NCI-H1092 treated with DMSO at 0.1 percent for 48 hours (cell line): ENCODE results near the gene NPAS3.
A peak's percentile ranks its signal among the peaks of the same experiment; 100 is the strongest.

Experiments
- DNase-seq: peaks from one replicate; lab custom pipeline; 2025; lab: John Stamatoyannopoulos, UW

NPAS3 gene

DNA sequence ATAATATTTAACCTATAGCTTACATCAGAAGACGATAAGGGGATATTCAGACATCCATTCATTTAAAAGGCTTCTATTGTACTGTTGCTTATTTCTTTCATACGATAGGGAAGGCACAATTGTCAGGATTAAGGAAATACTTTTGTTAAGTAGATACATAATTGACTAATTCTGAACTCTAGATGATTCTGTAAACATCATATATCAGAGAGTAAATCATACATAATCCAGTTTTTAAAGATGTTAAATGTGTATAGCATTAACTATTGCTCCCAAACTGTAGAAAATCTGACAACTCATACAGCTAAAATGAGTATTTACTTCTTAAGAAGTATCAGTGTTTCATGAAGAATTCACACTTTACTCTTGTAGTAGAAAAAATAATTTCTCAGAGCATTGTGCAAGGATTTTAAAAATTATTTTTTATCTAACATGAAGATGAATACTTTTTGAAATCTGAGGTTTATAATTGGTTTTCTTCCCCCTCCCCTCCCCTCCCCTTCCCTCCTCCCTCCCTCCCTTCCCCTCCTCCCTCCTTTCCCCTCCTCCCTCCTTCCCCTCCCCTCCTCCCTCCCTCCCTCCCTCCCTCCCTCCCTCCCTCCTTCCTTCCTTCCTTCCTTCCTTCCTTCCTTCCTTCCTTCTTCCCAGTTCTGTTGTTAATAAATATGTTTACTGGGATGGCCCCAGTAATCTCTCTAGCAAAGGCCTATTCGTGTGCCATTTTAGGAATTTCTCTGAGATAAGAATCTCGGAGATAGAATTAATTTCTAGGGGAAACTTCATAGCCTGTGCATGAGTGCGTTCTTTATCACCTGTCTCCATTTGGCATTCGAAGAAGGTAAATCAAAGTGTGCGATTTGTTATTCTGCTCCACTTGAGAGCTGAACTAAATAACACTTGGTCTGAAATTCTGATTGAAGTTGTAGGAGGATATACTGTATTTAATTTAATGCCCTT is 2.3 kb downstream of the NPAS3 start:
- no peak for DNase-seq

DNA sequence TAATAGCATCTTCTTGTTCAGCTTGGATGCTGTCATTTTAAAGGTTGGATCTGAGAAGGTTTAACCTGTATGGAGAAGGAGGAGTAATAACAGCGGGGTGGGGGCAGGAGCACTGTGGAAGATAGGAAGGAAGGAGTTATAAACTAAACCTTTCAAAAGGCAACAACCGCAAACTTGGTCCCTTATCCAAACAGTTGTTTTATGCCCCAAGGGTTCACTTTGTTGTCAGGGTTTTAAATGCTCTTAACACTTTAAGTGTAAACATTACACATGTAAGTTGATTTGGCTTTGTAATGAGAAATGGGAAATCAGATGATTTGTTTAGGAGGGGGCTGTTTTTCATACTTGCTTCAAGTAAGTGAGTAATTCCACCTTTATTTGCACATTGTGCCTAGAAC is 3.0 kb downstream of the NPAS3 start:
- DNase-seq, result no peak

DNA sequence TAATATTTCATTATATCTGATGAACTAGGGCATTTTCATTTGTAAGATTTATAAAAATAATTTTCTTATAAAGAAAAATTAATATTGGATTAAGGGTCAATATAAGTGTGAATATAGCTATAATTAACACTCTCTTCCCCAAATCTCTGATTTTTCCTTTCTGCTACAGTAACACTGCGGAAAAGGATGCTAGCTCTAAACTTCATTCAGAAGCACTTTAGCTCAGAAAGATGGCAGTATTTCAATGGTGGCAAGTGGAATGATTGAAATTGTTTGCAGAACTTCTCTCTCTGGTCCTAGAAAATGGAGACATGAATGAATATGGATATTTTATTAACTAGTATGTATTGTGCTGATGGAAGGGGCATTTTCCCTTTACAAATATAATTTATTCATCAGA is 8.4 kb downstream of the NPAS3 start:
- no peak for DNase-seq

DNA sequence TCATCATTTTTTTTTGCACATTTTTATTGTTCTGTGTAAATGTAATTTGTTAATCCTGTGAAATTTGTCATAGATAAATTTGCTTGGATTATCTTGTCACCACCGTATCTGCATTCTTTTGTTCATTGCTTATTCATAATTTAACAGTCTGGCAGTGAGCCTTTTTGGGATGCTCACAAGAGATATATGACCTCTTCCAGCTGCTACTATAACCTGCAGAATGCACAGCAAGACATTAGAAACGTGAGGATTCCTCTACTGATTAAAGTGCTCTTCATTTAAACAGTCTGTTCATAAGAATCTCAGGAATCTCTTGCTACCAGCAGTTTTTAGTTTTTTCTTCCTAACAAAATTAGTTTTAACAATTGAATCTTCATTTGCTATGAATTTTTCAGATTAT is 9.1 kb downstream of the NPAS3 start:
- DNase-seq, result no peak

DNA sequence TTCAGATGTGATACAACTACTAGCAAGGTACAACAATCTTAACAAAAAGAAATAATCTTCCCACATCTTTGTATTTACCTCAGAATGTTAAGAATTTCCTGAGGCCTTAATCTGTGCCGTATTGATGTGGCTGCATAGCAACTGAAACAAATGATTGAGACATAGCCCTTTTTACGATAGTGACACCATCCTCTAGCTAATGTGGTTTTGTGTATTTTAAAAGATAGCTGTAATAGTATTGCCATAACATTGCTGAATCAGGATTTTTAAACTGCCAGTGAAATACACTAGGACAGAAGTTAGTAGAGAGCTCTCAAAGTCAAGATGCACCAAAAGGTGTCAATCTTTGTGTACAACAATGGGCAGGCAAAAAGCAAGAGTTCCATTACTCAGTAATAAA is 11.9 kb downstream of the NPAS3 start:
- no peak for DNase-seq

DNA sequence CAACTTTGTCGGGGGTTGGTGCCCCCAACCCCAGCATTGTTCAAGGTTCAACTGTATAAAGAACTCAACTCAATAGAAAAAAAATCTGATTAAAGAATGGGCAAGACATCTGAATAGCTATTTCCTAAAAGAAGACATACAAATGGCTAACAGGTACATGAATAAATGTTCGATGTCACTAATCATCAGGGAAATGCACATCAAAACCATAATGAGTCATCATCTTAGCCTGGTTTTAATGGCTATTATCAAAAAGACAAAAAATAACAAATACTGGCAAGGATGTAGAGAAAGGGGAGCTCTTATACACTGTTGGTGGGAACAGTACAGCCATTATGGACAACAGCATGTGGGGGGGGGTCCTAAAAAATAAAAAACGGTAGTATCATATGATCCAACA is 28.7 kb downstream of the NPAS3 start:
- no peak for DNase-seq

DNA sequence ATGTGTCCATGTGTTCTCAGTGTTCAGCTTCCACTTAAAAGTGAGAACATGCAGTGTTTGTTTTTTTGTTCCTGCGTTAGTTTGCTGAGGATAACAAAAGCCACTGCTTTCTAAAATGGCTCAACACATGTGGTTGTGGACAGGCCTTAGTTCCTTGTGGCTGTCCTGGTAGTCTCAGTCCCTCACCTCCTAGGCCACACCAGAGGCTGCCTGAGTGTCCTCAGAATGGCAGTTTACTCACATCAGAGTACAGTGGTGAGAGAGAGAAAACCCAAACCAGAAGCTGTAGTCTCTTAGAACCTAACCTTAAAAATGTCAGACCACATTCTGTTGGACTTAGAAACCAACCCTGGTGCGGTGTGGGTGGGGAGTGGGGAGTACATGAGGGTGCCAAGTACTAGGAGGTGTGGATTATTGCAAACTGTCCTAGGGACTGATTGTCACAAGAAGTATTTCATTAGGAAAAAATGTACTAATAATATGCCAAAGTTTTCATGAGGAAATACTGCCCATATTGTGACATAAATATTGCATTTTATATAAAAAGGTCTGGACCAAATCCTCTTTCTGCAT is 30.4 kb downstream of the NPAS3 start:
- DNase-seq, result no peak

DNA sequence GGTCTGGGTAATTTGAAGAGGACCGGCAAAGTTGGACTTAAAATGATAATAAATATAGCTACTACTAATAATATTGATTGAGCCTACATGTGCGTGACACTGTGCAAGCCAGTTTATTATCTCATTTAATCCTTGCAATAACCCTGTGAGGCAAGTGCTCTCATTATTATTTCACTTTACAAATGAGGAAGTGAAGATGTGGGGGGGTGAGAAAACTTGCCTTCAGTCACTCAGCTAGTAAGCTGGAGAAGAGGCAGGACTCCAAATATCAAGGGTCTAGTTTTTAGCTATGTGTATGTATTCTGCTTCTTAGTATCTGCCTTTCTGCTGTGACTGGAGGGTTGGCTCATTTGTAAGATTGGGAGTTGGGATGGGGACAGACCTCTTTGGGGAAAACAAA is 39.2 kb downstream of the NPAS3 start:
- no peak for DNase-seq

DNA sequence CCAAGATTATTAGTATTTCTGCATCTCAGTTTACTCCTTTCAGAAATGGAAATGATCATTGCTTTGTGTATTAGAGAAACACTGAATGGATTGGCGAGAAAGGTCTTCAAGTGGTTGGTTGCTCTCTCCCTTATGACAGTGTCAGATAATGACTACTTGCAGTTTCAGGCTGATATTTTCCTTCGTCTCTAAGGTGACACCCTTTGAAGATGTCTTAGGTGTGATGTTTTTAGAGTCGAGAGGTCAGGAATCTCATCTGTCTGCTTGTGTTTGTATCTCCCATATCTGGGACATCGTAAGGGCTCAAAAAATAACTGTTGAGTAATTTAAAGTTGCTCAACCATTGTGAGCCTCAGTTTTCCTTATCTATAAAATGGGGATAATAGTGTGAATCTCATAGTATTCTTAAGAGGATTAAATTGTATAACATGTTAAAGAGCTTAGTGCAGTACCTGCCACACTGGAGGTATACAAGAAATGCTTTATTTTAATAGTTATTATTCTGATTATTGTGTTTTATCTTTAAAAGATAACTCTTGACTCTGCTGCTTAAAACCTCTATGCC is 40.1 kb downstream of the NPAS3 start:
- no peak for DNase-seq

DNA sequence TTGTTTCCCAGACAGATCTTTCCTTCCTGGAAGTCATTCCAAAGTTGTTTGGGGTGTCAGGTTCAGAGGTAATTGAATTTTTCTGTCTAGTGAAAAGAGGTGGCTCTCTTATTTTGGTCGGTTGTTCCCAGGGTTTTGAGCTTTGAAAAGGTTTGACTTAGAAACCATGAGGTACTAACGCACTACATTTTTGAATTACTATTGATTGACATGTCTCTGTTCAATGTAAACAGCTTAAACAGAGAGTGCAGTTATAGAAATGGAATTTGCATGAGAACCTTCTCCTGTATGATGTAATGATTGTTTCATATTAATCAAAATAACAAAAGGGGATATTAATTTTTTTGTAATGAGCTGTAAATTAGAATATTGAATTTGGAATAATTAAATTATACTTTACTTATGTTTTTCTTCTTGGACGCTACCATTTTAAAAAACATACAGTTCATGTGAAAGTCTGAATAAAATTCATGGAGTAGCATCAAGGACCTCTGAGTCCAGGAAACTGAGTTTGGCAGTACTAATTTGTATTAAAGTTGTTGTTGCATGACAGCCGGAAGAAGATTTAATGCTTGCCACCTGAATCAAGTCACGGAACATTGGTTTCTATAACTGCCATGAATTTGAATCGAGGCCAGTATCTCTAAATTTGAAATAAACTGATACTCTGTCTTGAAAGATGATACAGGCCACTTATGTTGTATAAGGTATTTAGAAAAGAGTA is 41.7 kb downstream of the NPAS3 start:
- DNase-seq, result peak; percentile 85

DNA sequence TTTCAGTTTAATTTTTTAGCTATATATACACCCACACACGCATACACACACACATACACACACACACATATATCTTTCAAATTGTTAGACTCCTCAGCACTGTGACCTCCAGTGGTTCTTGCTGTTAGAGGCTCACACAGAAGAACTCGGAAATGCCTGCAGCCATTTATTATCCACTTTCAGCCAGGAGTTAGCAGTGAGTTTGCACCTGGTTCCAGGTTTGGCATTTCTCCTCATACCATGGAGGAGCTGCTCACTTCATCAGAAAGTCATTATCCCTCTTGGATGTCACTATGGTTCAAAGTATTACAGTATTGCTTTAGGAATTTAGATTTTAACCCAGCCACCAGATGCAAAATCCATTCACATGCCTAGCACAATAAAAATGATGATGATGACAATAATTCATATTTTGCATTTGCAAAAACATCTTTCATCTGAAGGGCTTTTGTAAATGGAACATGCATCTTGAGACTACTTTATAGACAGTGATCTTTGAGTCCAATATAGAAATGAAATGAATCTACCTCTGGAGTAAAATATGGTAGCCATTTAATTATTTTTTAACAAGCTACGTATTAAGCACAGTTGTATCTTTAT is 42.3 kb downstream of the NPAS3 start:
- DNase-seq, result peak; percentile 85

DNA sequence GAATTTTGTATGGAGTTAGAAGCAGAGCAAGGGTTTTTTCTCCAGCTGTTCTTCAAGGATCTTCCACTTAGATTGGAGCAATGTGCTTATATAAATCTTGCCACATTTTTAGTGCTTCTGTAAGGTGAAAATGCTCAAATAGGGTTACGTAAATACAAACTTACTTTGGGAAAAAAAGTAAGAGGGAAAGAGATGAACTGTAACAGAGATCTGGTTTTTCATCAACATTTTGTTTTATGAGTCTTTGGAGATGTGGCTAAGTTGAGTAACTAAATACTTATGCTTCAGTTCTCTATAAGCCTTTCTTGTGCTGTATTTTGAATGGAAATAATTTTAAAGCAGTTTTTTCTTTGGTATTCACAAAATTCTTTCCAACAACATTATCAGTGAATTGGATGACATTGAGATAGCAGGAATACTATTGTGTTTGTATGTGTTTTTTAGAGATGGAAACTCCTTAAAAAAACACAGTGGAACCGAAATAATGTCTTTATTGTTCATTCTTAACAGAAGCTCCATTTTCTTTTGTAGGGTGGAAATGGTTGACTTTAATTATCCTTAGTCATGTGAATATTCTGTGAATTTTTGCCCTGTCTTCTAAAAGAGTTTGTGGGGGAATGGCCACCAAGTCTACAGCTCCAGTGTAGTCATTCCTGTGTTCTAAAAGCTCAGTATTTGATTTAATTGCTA is 45.7 kb downstream of the NPAS3 start:
- DNase-seq, result no peak

DNA sequence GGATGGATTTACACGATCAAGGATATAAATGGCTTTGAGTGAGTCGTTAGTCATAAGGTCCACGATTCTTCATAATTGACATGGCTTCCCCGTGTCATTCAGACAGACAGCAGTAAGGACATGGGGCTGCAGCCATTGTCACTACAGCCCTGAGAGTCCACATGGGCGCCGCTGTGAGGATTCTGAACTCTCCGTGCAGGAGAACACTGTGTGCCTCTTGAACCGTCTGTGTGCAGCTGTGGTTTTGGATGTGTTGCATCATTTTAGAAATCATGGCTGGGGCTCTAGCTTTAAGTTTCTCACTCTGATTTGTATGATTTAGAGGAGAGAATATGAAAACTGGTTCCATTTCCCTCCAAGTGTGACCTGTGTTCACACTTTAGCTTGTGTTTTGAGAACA is 47.2 kb downstream of the NPAS3 start:
- DNase-seq, result no peak

DNA sequence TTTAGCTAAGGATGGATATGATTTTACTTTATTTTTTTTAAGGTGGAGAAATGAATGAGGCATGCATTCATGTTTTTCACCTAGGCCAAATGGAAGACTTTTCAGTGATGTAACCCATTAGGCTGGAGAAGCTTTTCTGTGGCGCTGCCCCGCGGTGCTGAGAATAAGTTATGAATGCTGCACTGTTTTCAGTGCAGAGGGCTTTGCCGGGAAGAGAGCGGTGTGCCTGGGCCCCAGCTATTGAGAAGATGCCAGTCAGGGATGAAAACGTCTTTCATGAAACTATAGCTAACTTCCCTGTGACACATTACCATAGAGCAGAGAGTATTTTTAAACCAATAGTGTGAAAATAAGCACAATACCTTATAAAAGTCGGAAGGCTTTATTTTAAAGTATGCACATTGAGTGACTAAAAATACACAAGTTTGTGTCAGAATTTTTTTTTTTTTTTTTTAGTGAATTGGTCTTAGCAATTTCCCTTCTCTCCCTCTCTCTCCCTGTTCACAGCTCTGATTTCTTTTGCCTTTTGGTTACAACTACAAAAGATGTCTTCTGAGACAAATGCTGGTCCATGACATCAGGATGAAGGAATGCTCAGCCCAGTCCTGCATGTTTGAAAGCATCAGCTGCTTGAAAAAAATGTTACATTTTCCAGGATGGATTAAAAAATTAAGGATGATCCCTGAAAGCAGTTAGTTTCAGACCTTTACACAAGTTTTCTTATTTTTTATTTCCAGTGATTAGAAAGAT is 48.3 kb downstream of the NPAS3 start:
- no peak for DNase-seq

DNA sequence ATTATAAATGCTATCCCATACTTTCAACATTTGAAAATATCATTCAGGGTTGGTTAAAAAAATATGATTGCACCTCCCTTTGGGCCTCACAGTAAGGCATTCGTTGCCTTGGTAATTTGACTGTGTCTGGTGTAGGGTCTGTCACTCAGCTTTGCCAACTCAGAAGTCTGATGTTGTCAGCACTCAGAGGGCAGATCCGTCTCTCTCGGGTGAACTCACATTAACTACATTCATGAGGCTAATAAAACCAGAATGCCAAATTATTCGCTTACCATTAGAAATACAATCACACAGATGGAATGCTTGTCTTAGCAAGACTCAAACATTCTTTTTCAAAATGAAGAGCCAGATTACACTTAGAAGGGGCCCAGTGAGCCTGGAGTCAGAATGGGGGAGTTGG is 53.0 kb downstream of the NPAS3 start:
- no peak for DNase-seq

DNA sequence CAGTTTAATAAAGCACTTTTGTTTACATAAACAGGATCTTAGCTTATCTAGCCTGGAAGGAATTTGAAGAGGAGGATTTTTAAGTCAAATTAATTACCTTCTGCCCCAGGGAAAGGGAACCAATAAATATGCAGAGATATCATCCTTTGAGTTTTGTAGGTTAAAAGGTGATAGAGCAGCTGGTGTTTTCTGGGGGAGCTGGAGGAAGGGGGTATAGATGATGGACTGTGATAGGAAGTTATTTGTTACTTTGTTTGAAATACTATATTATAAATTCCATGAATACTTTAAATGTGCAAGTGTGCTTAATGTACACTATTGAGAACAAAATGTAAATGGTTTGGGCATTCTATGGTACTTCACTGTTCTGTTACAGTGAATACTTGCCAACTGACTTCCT is 55.2 kb downstream of the NPAS3 start:
- no peak for DNase-seq

DNA sequence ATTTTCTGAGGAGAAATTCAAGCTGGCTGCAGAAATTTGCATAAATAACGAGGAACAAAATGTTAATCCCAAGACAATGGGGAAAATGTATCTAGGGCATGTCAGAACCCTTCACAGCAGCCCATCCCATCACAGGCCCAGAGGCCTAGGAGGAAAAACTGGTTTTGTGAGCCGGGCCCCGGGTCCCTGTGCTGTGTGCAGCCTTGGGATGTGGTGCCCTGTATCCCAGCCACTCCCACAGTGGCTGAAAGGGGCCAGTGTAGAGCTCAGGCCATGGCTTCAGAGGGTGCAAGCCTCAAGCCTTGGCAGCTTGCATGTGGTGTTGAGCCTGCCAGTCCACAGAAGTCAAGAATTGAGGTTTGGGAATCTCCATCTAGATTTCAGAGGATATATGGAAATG is 57.7 kb downstream of the NPAS3 start:
- DNase-seq, result no peak

DNA sequence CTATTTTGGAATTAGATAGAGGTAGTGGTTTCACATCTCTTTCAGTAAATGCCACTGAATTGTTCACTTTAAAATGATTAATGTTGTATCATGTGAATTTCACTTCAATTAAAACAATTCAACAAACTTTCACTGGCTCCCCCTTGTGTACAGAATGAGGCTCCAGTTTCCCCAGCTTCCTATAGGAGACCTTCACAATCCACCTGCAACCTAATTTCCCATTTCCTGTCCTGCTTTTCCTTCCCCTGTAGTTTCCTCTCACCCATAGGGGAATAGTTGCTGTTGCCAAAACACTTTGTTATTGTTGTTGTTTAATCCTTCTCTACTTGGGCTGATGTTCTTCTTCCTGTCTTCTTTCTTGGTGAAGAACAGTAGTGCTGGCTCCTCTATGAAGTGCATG is 59.8 kb downstream of the NPAS3 start:
- DNase-seq, result no peak

DNA sequence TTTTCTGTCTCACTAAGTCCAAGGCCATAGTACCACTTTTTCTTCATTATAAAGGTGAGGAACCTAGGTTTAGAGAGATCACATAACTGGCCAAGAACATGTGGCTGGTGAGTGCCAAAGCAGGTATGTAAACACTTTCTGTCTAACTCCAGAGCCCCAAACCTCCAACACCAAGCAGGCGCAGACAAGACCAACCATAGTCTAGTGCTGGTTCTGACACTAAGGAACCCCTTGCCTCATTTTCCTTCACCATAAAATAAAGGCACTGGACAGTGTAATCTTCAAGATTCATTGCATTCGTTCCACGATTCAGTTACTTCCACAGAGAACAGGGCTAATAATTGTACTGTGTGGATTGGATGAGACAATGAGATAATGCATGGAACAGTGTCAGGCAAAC is 71.0 kb downstream of the NPAS3 start:
- DNase-seq, result no peak

DNA sequence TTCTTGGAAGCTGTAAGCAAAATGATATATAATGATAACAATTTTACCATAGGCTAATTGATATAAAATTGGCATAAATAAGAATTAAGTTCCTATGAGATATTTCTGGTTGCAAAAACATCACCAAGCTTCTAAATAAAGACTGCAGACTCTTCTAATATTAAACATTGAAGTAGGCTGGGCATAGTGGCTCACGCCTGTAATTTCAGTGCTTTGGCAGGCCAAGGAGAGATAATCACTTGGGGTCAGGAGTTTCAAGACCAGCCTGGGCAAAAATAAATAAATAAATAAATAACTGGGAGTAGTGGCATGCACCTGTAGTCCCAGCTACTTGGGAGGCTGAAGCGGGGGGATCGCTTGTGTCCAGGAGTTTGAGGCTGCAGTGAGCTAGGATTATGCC is 71.8 kb downstream of the NPAS3 start:
- no peak for DNase-seq

DNA sequence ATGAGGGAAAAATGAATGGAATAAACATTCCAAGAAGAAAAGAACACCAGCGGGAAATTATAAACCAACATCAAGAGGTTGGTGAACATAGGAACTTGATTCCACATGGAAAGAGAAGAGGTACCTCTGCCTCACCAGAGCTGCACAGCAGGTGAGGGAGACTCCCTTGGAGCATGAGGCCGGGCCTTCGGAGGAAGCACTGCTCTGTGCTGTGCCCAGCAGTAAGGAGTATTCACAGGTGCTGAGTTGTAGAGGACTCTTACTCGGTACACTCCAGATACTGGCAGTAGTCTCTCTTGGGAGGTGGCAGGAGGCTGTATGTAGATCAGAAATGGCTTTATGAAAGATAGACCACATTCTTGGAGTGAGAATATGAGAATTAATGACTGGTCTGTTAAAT is 76.0 kb downstream of the NPAS3 start:
- no peak for DNase-seq
